Measurements from ENCODE around the gene FOXO4.
A peak's percentile ranks its signal among the peaks of the same experiment; 100 is the strongest.

The FOXO4 gene

DNA sequence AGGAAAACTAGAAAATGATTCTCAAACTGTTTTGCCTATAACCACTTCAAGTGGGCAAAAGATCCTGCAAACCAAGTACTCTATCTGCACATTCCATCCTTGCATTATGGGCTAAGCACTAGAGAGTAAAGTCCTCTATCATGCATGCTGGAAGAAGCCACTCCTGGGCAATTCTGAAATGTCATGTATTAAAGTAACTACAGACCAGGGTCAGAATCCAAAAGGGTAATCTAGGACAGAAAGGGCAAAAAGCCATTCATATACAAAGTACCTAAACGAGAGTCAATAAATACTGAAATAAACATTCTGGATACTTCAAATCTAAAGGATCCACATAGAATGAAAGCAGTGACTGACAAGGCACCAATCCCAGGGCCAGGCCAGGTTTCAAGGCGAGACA, 28.6 kb upstream of the FOXO4 start:
- no peak for DNase-seq (ENCODE audit: low read depth)
- peak overlapping the region; percentile 76 for H3K4me3 ChIP-seq (ENCODE audit: low read depth, low read length)
- TF ChIP-seq, protein P1, sequence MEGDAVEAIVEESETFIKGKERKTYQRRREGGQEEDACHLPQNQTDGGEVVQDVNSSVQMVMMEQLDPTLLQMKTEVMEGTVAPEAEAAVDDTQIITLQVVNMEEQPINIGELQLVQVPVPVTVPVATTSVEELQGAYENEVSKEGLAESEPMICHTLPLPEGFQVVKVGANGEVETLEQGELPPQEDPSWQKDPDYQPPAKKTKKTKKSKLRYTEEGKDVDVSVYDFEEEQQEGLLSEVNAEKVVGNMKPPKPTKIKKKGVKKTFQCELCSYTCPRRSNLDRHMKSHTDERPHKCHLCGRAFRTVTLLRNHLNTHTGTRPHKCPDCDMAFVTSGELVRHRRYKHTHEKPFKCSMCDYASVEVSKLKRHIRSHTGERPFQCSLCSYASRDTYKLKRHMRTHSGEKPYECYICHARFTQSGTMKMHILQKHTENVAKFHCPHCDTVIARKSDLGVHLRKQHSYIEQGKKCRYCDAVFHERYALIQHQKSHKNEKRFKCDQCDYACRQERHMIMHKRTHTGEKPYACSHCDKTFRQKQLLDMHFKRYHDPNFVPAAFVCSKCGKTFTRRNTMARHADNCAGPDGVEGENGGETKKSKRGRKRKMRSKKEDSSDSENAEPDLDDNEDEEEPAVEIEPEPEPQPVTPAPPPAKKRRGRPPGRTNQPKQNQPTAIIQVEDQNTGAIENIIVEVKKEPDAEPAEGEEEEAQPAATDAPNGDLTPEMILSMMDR (IDR thresholded peaks at IDR 0.05; ENCODE audit: control insufficient read depth, extremely low read depth, insufficient read depth): no peak

- H3K4me3 ChIP-seq (ENCODE audit: low read depth, low read length): peak overlapping the region; percentile 76
- TF ChIP-seq, protein P1 (IDR thresholded peaks at IDR 0.05; ENCODE audit: control insufficient read depth, extremely low read depth, insufficient read depth): no peak
- DNase-seq (ENCODE audit: low read depth): no peak
Observed at GRCh38 chrX:71067712-71068043, 28.0 kb upstream of the FOXO4 start.

- peak within 1 kb of the TSS; percentile 76 for H3K4me3 ChIP-seq (ENCODE audit: low read depth, low read length)
- DNase-seq (ENCODE audit: low read depth): peak; percentile 90
- TF ChIP-seq, protein P1 (IDR thresholded peaks at IDR 0.05; ENCODE audit: control insufficient read depth, extremely low read depth, insufficient read depth): no peak
Observed at GRCh38 chrX:71068044-71068918, 27.4 kb upstream of the FOXO4 start, which contains the start of gene SNX12. Gene SNX12 (minus strand): TSS chrX:71068334. CDS start chrX:71068306, 28 bp downstream.

DNA sequence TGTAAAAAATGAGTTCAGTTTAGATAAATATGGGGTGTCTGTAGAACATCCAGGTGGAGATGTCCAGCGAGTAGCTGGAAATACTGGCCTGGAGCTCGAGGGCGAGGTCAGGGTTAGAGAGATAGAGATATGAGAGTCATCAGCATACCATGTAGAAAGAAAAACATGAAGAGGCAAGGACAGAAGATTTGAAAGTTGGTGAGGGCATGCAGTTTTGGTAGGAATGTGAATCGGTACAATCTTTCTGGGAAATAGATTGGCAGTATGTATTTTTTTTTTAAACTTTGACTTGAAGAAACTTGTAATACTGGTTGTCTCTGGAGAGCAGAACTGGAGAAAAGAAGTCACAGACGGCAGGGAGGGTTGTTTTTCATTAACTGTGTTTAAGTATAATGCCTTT, 25.1 kb upstream of the FOXO4 start:
- no peak for DNase-seq (ENCODE audit: low read depth)
- TF ChIP-seq, protein P1 (IDR thresholded peaks at IDR 0.05; ENCODE audit: control insufficient read depth, extremely low read depth, insufficient read depth): no peak
- H3K4me3 ChIP-seq (ENCODE audit: low read depth, low read length): no peak overlapping the region

DNA sequence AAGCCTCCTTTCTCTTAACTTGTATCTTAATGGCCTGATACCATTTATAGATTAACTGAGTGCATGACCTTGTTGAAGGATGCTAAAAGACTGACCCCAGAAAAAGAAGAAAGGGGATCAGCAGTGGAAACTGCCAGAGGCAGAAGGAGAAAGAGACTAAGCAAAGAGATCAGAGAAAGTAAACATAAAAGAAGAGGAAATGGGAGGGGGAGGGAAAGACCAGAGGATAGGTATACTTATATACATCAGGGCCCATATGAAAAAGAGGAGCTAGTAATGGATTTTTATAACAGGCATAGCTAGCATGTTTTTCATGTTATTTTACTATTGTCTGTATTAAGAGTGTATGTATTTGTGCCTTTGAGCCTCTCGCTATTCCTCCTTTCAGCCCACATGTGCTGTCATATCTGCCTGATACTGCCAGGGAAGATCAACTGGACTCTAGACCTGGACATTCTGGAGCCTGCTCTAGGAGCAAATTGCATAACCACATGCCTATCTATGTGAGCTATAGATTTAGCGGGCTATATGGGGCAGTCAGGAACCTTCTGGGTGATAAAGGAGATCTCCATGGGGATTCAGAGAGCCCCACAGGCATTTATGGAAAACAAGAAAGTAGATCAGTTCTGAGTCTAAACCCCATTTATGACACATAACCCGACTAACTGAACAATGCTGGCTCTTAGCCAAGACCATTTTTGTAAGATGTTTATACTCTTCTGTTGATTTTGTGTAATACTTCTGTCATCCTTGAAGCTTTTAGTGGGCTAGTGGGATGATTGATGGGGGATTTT, 14.1 kb upstream of the FOXO4 start:
- TF ChIP-seq, protein P1 (IDR thresholded peaks at IDR 0.05; ENCODE audit: control insufficient read depth, extremely low read depth, insufficient read depth): no peak
- DNase-seq (ENCODE audit: low read depth): no peak
- no peak overlapping the region for H3K4me3 ChIP-seq (ENCODE audit: low read depth, low read length)

DNA sequence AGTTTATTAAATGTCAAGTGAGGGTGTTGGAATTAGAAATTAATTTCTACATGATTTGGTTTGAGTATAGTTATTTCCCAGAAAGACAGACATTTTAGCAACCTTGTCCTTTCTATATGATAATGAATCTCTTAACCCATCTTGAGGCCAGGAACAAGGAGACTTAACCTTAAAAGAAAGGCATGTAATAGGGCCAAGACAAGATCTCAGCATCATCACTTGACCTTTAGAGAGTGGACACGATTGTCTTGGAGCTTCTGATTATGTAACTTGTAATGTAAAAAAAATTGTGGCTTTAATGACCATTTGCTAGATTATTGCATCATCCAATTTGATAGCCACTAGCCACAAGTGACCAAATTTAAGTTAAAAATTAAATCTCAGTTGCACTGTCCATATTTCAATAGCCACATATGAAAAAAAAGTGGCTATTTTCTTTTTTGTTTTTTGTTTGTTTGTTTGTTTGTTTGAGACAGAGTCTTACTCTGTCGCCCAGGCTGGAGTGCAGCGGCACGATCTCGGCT, 13.5 kb upstream of the FOXO4 start:
- H3K4me3 ChIP-seq (ENCODE audit: low read depth, low read length): no peak overlapping the region
- TF ChIP-seq, protein P1 (IDR thresholded peaks at IDR 0.05; ENCODE audit: control insufficient read depth, extremely low read depth, insufficient read depth): no peak
- DNase-seq (ENCODE audit: low read depth): no peak

All from LNCaP clone FGC (cell line).